GM12878 (cell line): ENCODE results near the gene ZC3H10.
A peak's percentile ranks its signal among the peaks of the same experiment; 100 is the strongest.

Experiments used
- EZH2 ChIP-seq: IDR thresholded peaks from 2 replicates; pipeline ENCODE4 v1.6.1; 2012; ENCODE audit warnings: low read depth, mild to moderate bottlenecking, control low read depth, inconsistent platforms, low read length, borderline replicate concordance; ENCODE audit not compliant: control insufficient read depth
- MXI1 ChIP-seq: fragments of 150-350 bp; IDR thresholded peaks from 2 replicates; pipeline ENCODE4 v1.6.1; 2011; ENCODE audit warnings: low read depth, mild to moderate bottlenecking, inconsistent platforms, low read length, improper control_type of control experiment
- SIX5 ChIP-seq: IDR thresholded peaks from 2 replicates; pipeline ENCODE4 v1.6.1; 2011; ENCODE audit warnings: mild to moderate bottlenecking, low read depth, low read length, moderate library complexity; ENCODE audit not compliant: severe bottlenecking
- STAT3 ChIP-seq: IDR thresholded peaks from 2 replicates; pipeline ENCODE4 v1.6.1; 2011; ENCODE audit warnings: low read depth, low read length, improper control_type of control experiment
- TF ChIP-seq, protein P1 (sequence below): fragments of 450-650 bp; IDR thresholded peaks from 2 replicates; pipeline ENCODE4 v1.6.1; 2017; ENCODE audit warnings: mild to moderate bottlenecking

DNA sequence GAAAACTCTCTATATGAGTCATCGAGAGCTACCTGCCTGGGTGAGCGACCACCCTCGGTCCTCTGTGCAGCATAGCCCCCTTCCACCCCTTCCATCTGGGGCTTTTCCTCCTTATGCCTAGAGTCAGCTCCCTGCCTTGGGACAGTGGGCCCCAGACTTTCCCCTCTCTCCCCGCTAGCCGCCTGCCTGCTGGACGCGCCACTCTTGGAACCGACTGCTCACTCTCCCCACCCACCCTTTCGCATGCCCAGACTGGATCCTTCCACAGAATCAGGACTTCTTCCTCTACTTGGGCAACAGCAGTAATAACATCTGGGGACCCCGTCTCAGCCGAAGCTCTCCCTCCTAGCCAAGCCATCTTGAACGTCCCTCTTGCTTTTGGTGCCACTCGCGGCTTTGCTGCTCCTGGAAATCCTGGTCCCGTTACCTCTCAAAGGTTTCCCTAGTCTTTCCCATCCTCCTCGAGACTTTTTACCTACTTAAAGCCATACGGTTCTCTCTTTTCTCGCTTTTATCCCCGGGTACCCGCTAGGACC lies 10.7 kb downstream of the ZC3H10 start:
- TF ChIP-seq, protein P1, sequence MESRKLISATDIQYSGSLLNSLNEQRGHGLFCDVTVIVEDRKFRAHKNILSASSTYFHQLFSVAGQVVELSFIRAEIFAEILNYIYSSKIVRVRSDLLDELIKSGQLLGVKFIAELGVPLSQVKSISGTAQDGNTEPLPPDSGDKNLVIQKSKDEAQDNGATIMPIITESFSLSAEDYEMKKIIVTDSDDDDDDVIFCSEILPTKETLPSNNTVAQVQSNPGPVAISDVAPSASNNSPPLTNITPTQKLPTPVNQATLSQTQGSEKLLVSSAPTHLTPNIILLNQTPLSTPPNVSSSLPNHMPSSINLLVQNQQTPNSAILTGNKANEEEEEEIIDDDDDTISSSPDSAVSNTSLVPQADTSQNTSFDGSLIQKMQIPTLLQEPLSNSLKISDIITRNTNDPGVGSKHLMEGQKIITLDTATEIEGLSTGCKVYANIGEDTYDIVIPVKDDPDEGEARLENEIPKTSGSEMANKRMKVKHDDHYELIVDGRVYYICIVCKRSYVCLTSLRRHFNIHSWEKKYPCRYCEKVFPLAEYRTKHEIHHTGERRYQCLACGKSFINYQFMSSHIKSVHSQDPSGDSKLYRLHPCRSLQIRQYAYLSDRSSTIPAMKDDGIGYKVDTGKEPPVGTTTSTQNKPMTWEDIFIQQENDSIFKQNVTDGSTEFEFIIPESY, result no peak
- TF ChIP-seq EZH2 (no peak), MXI1 (0 out of 2 replicates have a peak, but pooled peaks have one; percentile 1), STAT3 (no peak), SIX5 (no peak)
